Measurements from ENCODE around the gene FAM240A. TPM values are rescaled to one million over a fixed set of nuclear protein-coding genes. Genes with fewer than 3 reads are reported as not detected.
"Not testable (repeated sequence)": the region's sequence is repeated elsewhere in the genome, so short reads cannot be mapped to it uniquely, and the experiment has no call there.

FAM240A gene
- not detected for polyA plus RNA-seq (ENCODE audit: insufficient read length)
- long read RNA-seq, donor 1: 0 reads
- long read RNA-seq, donor 2: 0 reads
- long read RNA-seq, donor 3: 0 reads
- long read RNA-seq, donor 4: 0 reads
- long read RNA-seq, donor 5: 0 reads
- long read RNA-seq, donor 6: 0 reads
- long read RNA-seq, donor 7: 0 reads
- long read RNA-seq, donor 8: 0 reads

DNA sequence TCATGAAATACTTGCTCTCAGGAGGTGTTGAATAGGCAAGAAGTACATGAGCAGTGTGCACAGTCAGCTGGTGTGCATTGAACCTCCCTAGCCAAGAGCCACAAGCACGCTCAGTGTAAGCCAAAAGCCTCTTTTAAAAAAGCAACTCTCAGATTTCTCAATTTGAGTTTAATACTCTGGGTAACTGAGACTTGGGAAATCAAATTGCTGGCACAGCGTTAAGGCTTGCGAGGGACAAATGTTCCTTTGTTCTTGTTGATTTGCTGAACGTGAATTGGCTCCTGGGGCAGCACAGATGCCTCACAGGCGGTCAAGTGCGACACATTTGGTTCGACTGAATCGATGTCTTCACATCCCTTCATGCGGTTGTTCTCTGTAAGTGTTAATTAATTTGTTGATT lies at the start of gene FAM240A:
FAM240A (plus strand) TSS at position 202 of the 400 bp plus-strand sequence; CDS start at position 361, 159 bp downstream.
- DNase-seq: no peak

DNA sequence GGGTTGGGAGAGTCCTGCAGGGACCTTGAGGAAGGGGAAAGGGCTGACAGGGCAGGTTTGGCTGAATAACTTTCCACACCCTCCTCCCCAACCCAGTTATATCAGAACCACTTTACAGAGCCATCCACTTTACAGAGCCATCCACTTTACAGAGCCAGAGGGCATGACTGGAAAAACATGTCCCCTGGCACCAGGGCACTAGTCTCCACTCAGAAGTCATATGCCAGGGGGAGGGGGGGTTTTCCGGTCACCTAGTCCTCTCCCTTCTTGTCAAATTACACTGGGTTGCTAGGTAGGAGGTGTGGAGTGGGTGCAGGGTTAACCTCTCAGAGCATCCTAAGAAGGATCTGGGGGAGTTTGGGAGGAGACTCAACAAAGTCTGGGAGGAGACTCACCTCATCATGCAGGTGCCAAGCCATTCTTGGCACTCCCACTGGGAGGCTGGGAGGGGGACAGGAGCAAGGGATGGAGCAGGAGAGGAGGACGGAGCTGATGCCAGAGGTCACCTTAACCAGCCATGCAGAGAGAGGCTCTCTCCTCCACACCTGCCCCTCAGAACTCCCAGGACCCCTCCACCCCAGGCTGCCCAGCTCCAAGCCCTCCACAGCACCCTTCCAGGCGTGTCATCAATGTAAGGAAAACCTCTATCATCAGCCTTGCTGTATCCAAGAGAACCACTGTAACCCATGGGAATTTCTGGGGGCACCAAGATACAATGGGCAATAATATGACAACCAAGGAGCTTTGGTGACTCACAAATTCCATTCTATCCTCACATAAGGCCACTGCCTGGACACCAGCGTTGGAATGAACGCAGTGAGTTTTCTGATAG lies 47.9 kb upstream of the FAM240A start:
- no peak for DNase-seq

GRCh38 chr3:46565077-46565476 lies 47.2 kb upstream of the FAM240A start:
- no peak for DNase-seq

DNA sequence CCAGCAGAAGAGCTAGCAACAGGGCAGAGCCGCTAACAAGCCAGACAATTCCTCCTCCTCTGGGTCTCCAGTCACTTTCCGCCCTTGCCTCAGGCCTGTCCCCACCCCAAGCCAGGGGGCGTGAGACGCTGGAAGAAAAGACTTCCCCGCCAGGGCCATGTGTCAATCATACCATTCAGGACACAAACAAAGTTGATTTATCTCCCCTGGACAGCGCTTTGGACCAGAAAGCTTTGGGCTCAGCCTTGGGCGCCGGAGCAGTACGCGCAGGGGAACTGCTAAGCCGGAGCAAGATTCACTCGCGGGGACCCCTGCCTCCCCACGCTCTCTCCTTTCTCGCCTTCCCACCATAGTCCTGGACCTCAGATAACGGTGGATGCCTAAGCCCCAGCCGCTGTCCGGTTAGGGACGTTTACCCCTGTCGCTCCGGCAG lies 46.7 kb upstream of the FAM240A start:
- DNase-seq: no peak

DNA sequence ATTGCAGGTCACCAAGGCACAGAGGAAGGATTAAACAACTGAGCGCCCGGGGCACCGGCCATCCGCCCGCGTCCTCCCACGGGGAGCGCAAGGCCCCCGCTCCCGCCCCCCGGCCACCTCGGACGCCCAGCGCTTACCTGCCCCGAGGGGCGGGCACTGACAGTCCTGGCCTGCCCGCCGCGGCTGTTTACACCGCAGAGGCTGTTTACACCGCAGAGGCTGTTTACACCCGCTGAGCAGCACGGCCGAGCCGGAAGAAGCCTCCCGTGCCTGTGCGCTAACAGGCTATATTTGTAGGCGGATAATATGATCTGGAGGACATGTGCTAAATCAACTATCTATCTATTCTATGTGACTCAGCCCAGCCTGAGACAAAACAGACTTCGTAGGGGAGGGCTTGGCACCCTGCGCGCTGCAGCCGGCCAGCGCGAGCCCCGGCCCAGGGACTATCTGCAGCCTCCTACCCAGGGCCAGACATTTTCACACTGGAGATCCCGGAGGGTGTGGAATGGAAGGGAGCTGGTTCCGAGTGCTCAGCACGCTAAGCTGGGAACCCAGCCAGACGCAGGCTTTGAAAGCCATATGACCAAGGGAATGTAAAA lies 46.2 kb upstream of the FAM240A start, which contains the start of gene LRRC2:
LRRC2 (minus strand) TSS at position 263 of the 602 bp plus-strand sequence. CDS start 14,711 bp downstream, outside the sequence.
- DNase-seq: no peak

DNA sequence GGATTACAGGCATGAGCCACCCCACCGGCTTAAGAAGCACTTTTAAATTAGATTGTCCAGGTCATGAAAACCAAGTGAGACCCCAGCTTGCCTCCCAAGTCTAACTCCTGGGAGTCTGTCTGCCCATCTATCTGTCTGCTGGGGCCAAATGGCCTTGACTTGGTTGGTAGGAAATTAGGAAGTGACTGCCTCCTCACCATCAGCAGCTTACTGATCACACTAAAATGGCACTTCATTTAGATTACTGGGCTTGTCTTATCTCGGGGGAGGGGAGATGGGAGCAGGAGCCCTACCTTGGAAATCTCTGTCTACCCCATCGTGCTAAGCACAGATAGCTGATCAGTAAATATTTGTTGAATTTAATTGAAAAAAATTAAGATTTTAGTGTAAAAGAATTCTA lies 40.6 kb upstream of the FAM240A start:
- DNase-seq: no peak

- DNase-seq: no peak
These were observed 38.6 kb upstream of the FAM240A start for GRCh38 chr3:46573701-46574100.

- no peak for DNase-seq
These were observed 38.1 kb upstream of the FAM240A start for GRCh38 chr3:46574243-46574646.

GRCh38 chr3:46574881-46575576 lies 37.3 kb upstream of the FAM240A start:
- no peak for DNase-seq

DNA sequence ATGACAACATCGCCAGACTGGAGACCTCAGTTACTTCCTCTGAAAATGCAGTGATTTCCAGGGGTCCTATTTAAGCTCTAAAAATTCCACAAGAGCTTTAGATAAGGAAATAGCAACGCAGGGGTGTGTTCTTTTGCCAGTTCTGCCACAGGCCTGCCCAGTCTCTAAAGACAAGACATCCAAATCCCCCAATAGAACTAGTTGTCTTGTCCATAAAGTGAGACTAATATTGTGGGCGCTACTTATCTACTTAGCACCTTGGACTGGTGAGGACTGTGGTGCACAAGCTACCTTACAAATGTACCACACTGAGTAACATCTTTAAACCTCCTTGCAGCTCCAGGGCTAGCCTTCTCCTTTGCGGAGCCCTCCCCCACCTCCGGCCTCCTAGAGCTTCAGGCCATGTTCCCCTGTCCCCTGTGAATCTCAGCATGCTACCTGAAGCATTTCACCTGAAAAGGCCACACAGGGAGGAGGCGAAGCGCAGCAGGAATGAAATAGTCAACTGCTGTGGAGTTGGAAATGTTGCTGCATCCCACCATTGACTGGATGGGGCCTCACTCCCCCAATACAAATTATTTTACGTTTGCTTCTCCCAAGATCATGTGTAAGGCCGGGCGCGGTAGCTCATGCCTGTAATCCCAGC lies 36.6 kb upstream of the FAM240A start:
- no peak for DNase-seq

DNA sequence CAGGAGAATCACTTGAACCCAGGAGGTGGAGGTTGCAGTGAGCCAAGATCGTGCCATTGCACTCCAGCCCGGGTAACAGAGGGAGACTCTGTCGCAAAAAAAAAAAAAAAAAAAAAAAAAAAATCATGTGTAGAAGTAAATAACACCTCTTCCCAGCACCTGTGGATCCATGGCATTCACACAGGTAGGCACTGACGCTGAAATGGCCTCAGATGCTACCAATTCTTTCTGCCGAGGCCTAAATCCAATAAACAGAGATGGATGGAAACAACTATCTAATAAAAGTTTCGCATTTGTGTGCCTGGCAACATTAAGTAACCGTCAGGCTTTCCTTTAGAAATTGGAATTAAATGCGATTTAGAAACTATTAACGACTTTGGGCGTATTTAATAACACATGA lies 35.9 kb upstream of the FAM240A start:
- DNase-seq: no peak

DNA sequence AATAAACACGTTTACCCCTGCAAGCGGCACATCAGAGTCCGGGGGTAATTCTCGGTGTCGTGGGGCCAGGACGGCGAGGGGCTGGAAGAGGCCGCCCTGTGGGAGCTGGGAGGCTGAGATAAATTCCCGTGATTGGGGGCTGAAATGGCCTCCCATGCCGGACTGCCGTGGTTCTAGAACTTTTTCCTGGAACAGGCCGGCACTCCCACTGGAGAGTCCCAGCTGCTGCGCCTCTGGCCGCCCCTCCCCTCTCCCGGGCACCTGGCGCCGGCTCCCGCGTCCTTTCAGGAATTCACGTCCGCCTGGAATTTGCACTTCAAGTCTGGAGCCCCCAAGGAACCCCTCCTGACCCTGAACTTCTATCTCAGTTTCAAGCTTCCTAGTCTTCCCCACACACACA lies 35.4 kb upstream of the FAM240A start:
- no peak for DNase-seq

DNA sequence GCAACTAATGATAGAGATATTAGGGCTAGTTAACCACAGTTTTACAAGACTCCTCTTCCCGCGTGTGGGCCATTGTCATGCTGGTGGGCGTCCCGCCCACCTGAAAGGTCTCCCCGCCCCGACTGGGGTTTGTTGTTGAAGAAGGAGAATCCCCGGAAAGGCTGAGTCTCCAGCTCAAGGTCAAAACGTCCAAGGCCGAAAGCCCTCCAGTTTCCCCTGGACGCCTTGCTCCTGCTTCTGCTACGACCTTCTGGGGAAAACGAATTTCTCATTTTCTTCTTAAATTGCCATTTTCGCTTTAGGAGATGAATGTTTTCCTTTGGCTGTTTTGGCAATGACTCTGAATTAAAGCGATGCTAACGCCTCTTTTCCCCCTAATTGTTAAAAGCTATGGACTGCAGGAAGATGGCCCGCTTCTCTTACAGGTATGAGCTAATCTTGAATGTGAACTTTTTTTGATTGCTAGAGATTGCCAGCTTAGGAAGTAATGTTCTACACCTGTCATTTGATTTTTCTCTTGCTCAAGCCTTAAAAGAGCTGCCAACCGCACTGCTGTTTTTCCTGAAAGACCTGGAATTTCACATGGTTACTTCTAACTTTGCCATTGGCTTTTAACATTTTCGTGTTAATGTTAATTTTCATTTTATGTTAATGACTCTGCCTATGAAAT lies 34.6 kb upstream of the FAM240A start:
- not testable (repeated sequence) for DNase-seq

DNA sequence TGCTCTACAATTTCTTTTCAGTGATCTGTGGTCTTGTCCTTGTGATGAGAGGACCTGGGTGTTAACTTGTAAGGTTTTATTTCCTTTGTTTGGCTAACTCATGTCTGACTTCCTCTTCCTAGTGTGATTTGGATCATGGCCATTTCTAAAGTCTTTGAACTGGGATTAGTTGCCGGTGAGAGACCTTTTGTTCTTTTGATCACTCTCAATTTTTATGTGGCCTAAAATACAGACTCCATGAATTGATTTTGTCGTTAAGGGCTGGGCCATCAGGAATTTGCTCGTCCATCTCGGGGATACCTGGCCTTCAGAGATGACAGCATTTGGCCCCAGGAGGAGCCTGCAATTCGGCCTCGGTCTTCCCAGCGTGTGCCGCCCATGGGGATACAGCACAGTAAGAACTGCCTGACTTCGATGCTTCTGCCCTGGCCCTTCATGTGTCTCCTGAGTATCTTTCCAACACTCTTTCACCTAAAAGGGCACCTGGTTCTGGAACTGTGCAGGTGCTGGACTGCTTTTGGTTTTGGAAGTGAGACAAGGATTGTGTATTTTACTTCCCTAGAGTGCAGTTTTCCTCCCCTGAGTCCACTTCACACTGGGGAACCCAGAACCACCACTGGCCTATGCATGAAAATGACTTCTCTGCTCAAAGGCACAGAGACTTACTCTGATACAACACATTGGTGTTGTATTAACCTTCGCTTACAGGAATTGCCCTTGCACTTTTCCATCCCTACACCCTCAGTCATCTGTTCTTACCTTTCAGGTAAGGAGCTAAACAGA lies 33.2 kb upstream of the FAM240A start:
- no peak for DNase-seq

DNA sequence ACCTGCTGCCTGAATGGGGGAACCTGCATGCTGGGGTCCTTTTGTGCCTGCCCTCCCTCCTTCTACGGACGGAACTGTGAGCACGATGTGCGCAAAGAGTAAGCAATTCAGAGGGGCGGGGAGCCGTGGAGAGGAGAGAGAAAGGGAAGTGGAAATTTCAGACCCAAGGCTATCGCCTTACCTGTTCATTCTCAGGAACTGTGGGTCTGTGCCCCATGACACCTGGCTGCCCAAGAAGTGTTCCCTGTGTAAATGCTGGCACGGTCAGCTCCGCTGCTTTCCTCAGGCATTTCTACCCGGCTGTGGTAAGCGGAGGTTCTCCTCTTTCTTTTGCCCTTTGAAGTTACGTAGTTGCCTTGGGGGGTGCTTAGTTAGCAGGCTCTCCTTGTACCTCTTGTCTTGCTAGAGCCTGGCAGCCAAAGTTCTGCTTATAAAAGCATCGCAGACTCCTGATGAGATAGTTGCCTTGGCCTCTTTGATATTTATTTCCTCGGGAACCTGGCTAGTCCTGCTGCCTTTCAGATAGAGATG lies 32.5 kb upstream of the FAM240A start:
- no peak for DNase-seq

- DNase-seq: no peak
These were observed 31.6 kb upstream of the FAM240A start for GRCh38 chr3:46580675-46581074.

DNA sequence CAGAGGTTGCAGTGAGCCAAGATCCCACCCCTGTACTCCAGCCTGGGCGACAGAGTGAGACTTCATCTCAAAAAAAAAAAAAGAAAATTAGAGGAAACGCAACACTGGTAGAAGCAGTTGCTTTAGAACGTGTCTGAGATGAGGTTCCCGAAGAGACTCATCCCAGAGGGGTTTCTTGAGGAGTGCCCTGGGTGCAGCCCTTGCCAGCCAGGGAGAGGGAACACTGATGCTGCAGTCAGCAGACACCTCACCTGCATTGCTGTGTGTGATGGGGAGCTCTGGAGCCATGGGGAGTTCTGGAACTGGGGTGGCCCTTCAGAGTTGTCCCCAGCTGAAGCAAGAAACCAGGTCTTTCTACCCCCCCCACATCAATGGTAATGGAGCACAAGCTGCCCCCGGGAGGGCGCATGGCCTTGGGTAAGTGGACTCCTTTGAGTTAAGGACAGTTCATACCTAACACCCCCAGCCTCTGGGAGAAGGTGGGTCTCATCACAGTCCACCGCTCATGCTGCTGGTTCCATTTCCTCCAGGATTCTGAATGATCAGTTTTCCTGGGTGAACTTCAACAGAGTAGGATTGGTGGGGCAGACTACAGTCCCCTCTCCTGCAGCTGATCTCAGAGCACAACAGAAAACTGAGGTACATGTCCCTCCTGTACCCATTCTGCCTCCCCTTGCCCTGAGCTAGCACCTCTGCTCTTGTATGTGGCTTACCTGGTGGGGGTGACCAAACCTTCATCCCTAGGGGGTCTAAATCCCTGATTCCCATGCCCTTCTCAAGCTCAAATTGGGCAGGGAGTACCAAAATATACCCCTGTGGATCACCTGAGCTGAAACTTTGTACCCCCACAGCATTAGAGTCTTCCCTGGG lies 27.5 kb upstream of the FAM240A start:
- no peak for DNase-seq

DNA sequence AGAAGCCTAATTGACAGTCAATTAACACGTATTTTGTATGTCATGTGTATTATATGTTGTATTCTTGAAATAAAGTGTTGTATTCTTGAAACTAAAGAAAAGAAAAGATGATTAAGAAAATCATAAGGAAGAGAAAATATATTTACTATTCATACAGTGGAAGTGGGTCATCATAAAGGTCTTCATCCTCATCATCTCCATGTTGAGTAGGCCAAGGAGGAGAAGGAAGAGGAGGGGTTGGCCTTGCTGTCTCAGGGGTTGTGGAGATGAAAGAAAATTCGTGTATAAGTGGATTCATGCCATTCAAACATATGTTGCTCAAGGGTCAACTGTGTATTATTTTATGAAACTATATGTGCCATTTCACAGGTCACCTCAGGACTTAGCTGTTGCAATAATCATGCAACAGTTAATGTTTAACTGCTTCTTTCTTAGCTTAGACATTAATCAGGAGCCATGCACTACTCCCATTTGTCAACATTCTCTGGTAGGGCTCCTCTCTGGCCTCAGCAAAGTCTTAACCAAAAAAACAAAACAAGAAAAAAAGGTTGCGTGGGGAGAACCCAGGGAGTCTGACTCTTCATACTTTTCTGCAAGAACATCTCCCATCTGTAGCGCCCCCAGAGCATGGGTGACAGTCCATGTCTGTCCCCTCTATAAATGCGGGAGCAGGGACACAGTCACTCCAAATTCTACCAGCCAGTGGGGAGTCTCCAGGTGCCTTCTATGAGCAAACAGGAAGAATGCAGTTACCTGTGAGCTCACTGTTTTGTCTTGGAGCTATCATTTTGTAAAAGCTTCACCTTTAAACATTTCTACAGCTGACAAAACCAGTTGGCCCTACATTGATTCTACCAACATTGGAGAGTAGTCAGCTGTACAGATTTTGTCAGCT lies 26.3 kb upstream of the FAM240A start:
- no peak for DNase-seq
